ENCODE data around the gene MMADHC. TPM values are rescaled to one million over a fixed set of nuclear protein-coding genes. Genes with fewer than 3 reads are reported as not detected.

Gene MMADHC
- total RNA-seq, 1 experiment from 2014 or later, result 130 TPM

DNA sequence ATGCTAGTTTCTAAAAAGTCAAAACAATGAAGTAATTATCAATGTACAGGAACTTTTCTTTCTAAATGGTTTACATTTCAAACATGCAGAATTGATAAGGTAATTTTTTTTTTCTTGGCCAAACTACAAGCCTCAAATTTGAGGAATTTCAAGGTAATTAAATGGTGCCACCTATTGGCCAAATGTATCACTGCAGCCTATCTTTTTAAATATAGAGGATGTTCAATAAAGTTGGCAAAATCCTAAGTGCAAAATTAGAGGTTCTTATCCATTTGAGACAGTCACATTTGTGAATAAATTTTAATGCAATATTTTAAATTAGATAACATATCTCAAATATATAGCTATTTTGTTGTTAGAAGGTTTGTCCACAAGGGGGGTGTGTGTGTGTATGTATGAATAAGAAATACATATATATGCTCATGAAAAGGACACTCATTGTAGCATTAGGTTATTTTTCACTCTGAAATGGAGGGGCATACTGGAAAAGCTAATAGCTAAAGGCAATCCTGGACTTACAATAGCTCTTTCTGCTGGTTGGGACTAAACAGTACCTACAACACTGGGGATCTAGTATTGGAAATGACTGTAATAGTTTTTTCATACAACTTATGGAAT is 26.2 kb downstream of the MMADHC start:
- Histone ChIP-seq H3K4me1 (ENCODE audit: insufficient read depth, low read length) (peaks cover 19% of the 10 kb centered on the region), H2AFZ (ENCODE audit: low read length) (no peak overlapping the region), H3K9ac (ENCODE audit: low read length) (no peak overlapping the region), H3K9me3 (ENCODE audit: low read length) (no peaks in the 10 kb centered on the region), H3K27me3 (ENCODE audit: low read length) (no peaks in the 10 kb centered on the region), H3K79me2 (ENCODE audit: low read length) (no peaks in the 10 kb centered on the region), H3K4me3 (ENCODE audit: low read length) (no peak overlapping the region), H3K36me3 (ENCODE audit: low read depth, low read length) (no peaks in the 10 kb centered on the region), H3K4me2 (ENCODE audit: low read length) (peak overlapping the region; percentile 61), H3K27ac (ENCODE audit: low read length) (no peak overlapping the region), H3K9me2 (replicated peaks; ENCODE audit: low read length) (no peaks in the 10 kb centered on the region), H3F3A (ENCODE audit: low read length, unreplicated experiment) (no peaks in the 10 kb centered on the region), H4K20me1 (ENCODE audit: low read length) (no peaks in the 10 kb centered on the region)
- TF ChIP-seq CTCF (conservative IDR thresholded peaks at IDR 0.05; ENCODE audit: low read depth, low read length), result peak; percentile 92
- no peak for TF ChIP-seq EZH2 (IDR thresholded peaks at IDR 0.05; ENCODE audit: low read length, unreplicated experiment)
- no peak for TF ChIP-seq EZH2phosphoT487 (IDR thresholded peaks at IDR 0.05; ENCODE audit: borderline replicate concordance, low read length)
- no TSS peak for BruUV-seq (replicated peaks)
- intact Hi-C loops (cut with micrococcal nuclease), result loop anchor here (1.0 to 10.0 kb wide), 3 partner anchors 127 to 544 kb away; partner anchors contain the start of gene LYPD6
- ChIA-PET POLR2A (ENCODE audit: unreplicated experiment) (no interaction called here), CTCF (interaction anchor here (0.5 to 1.5 kb wide), 5 partner anchors 12 to 544 kb away, joined by 3 to 4 read pairs (median 4); no protein-coding TSS in a partner anchor)
- DNase-seq (peak; percentile 77), ATAC-seq (no peak)

GRCh38 chr2:149559341-149560068 is 28.1 kb downstream of the MMADHC start:
- Histone ChIP-seq H3F3A (ENCODE audit: low read length, unreplicated experiment) (no peaks in the 10 kb centered on the region), H3K9me2 (replicated peaks; ENCODE audit: low read length) (no peaks in the 10 kb centered on the region), H3K4me2 (ENCODE audit: low read length) (no peak overlapping the region), H3K9ac (ENCODE audit: low read length) (no peak overlapping the region), H3K4me1 (ENCODE audit: insufficient read depth, low read length) (peaks cover 19% of the 10 kb centered on the region), H3K36me3 (ENCODE audit: low read depth, low read length) (no peaks in the 10 kb centered on the region), H3K79me2 (ENCODE audit: low read length) (no peaks in the 10 kb centered on the region), H4K20me1 (ENCODE audit: low read length) (no peaks in the 10 kb centered on the region), H3K9me3 (ENCODE audit: low read length) (no peaks in the 10 kb centered on the region), H3K27ac (ENCODE audit: low read length) (no peak overlapping the region), H3K4me3 (ENCODE audit: low read length) (no peak overlapping the region), H2AFZ (ENCODE audit: low read length) (no peak overlapping the region), H3K27me3 (ENCODE audit: low read length) (no peaks in the 10 kb centered on the region)
- DNase-seq (no peak), ATAC-seq (no peak)
- ChIA-PET POLR2A (ENCODE audit: unreplicated experiment) (no interaction called here), CTCF (no interaction called here)
- no TSS peak for BruUV-seq (replicated peaks)
- TF ChIP-seq EZH2 (IDR thresholded peaks at IDR 0.05; ENCODE audit: low read length, unreplicated experiment) (no peak), EZH2phosphoT487 (IDR thresholded peaks at IDR 0.05; ENCODE audit: borderline replicate concordance, low read length) (no peak), CTCF (conservative IDR thresholded peaks at IDR 0.05; ENCODE audit: low read depth, low read length) (no peak)
- intact Hi-C loops (cut with micrococcal nuclease), result loop anchor here (10.0 kb wide), 1 partner anchor 125 kb away; no protein-coding TSS in a partner anchor

- POLR2A ChIA-PET (ENCODE audit: unreplicated experiment), result no interaction called here
- no peak overlapping the region for H3K27ac ChIP-seq (ENCODE audit: low read length)
- ATAC-seq (no peak), DNase-seq (no peak)
- H3K9me2 ChIP-seq (replicated peaks; ENCODE audit: low read length), result no peaks in the 10 kb centered on the region
- no peaks in the 10 kb centered on the region for H3K27me3 ChIP-seq (ENCODE audit: low read length)
- no peaks in the 10 kb centered on the region for H3K79me2 ChIP-seq (ENCODE audit: low read length)
- H3K36me3 ChIP-seq (ENCODE audit: low read depth, low read length), result no peaks in the 10 kb centered on the region
- peaks cover 3% of the 10 kb centered on the region; the same call in 1 of the 2 replicates for H3K4me1 ChIP-seq (ENCODE audit: insufficient read depth, low read length)
- H4K20me1 ChIP-seq (ENCODE audit: low read length), result no peaks in the 10 kb centered on the region
- intact Hi-C loops (cut with micrococcal nuclease), result no loop called here
- CTCF ChIA-PET, result no interaction called here
- no peak overlapping the region for H3K9ac ChIP-seq (ENCODE audit: low read length)
- no peaks in the 10 kb centered on the region for H3F3A ChIP-seq (ENCODE audit: low read length, unreplicated experiment)
- H3K4me3 ChIP-seq (ENCODE audit: low read length), result no peak overlapping the region
- no peaks in the 10 kb centered on the region for H3K9me3 ChIP-seq (ENCODE audit: low read length)
- TF ChIP-seq CTCF (conservative IDR thresholded peaks at IDR 0.05; ENCODE audit: low read depth, low read length), result no peak
- no peak for TF ChIP-seq EZH2phosphoT487 (IDR thresholded peaks at IDR 0.05; ENCODE audit: borderline replicate concordance, low read length)
- no peak for TF ChIP-seq EZH2 (IDR thresholded peaks at IDR 0.05; ENCODE audit: low read length, unreplicated experiment)
- H3K4me2 ChIP-seq (ENCODE audit: low read length), result no peak overlapping the region
- no TSS peak for BruUV-seq (replicated peaks)
- no peak overlapping the region for H2AFZ ChIP-seq (ENCODE audit: low read length)
These were observed 31.1 kb downstream of the MMADHC start for GRCh38 chr2:149556452-149556851.
